MCF 10A (cell line): ENCODE data around the gene TTLL5. TPM values are rescaled to one million over a fixed set of nuclear protein-coding genes. Genes with fewer than 3 reads are reported as not detected.

Experiments used
- BruUV-seq: library from RNA; stranded (reverse); fragments of 400-500 nt; replicated peaks from 2 replicates; lab custom pipeline; 2021; lab: Mats Ljungman, UMichigan
- CTCF ChIA-PET: fragments of 300-600 bp; sonication (Branson Sonifier 250); formaldehyde crosslinking; extraction: SDS; loops from one replicate; lab custom pipeline; 2021; ENCODE audit warnings: antibody characterized with exemption, inconsistent platforms; lab: Yijun Ruan, JAX
- POLR2A ChIA-PET: fragments of 300-600, 350-650 bp; sonication (Branson Sonifier 250); formaldehyde crosslinking; extraction: SDS; loops from one replicate; lab custom pipeline; 2020; ENCODE audit warnings: antibody characterized with exemption, inconsistent platforms; lab: Yijun Ruan, JAX
- DNase-seq: peaks from one replicate; pipeline ENCODE4 v3.0.0-alpha.2; 2018; ENCODE audit not compliant: unreplicated experiment
- H3K27ac Mint-ChIP-seq: one replicate; pipeline ENCODE4 v1.8.0; 2022; ENCODE audit warnings: mild to moderate bottlenecking, low read depth, mixed read lengths; ENCODE audit not compliant: unreplicated experiment
- H3K27me3 Mint-ChIP-seq: one replicate; pipeline ENCODE4 v1.8.0; 2022; ENCODE audit warnings: mixed read lengths; ENCODE audit not compliant: insufficient read depth, unreplicated experiment
- H3K36me3 Mint-ChIP-seq: one replicate; pipeline ENCODE4 v1.8.0; 2022; ENCODE audit warnings: mild to moderate bottlenecking, moderate library complexity, mixed read lengths; ENCODE audit not compliant: insufficient read depth, unreplicated experiment
- H3K4me1 Mint-ChIP-seq: one replicate; pipeline ENCODE4 v1.8.0; 2022; ENCODE audit warnings: mixed read lengths; ENCODE audit not compliant: insufficient read depth, unreplicated experiment
- H3K4me3 Mint-ChIP-seq: one replicate; pipeline ENCODE4 v1.8.0; 2022; ENCODE audit warnings: mild to moderate bottlenecking, moderate library complexity, mixed read lengths; ENCODE audit not compliant: unreplicated experiment
- H3K9me3 Mint-ChIP-seq: one replicate; pipeline ENCODE4 v1.8.0; 2022; ENCODE audit warnings: mixed read lengths; ENCODE audit not compliant: unreplicated experiment
- CTCF ChIP-seq: fragments of 200-600 bp; IDR thresholded peaks from one replicate; pipeline ENCODE4 v1.8.0; 2022; ENCODE audit warnings: antibody characterized with exemption, mild to moderate bottlenecking; ENCODE audit not compliant: unreplicated experiment
- intact Hi-C: fragments of 100-400 bp; cut with micrococcal nuclease; formaldehyde crosslinking; loops from 2 replicates; pipeline ENCODE4 v1.14.1; 2022
- total RNA-seq: library from RNA; stranded (reverse); gene quantifications from 2 replicates; pipeline ENCODE4 v1.2.3, GENCODE V29; 2022

The TTLL5 gene
- total RNA-seq, 1 experiment from 2014 or later: 31.7 TPM

- ChIA-PET POLR2A (interaction anchor here (0.6 to 1.8 kb wide), 8 partner anchors 9 to 198 kb away, joined by 3 to 30 read pairs (median 4); partner anchors contain the start of gene TGFB3), CTCF (interaction anchor here (0.5 to 7.4 kb wide), 35 partner anchors 9 to 534 kb away, joined by 3 to 154 read pairs (median 5); partner anchors contain the start of genes IFT43 and TGFB3)
- no peak overlapping the region for H3K4me3 Mint-ChIP-seq
- no peaks in the 10 kb centered on the region for H3K9me3 Mint-ChIP-seq
- intact Hi-C loops: loop anchor here (1.0 to 10.0 kb wide), 3 partner anchors 76 to 194 kb away; no protein-coding TSS in a partner anchor
- no peaks in the 10 kb centered on the region for H3K27me3 Mint-ChIP-seq
- peak; percentile 70 for TF ChIP-seq CTCF
- no TSS peak for BruUV-seq
- H3K36me3 Mint-ChIP-seq: peaks cover 6% of the 10 kb centered on the region
- peak; percentile 69 for DNase-seq
- H3K27ac Mint-ChIP-seq: no peak overlapping the region
- peaks cover 11% of the 10 kb centered on the region for H3K4me1 Mint-ChIP-seq
These were observed 245.7 kb downstream of the TTLL5 start for GRCh38 chr14:75906680-75907280.

- Mint-ChIP-seq H3K4me3 (no peak overlapping the region), H3K27me3 (no peaks in the 10 kb centered on the region), H3K9me3 (no peaks in the 10 kb centered on the region), H3K36me3 (peaks cover 6% of the 10 kb centered on the region), H3K4me1 (peaks cover 11% of the 10 kb centered on the region), H3K27ac (no peak overlapping the region)
- CTCF ChIA-PET: interaction anchor here (0.5 to 7.4 kb wide), 16 partner anchors 10 to 203 kb away, joined by 3 to 154 read pairs (median 4); partner anchors contain the start of gene TGFB3
- DNase-seq: no peak
- intact Hi-C loops: loop anchor here (5.0 to 10.0 kb wide), 2 partner anchors 113 to 196 kb away; no protein-coding TSS in a partner anchor
- POLR2A ChIA-PET: interaction anchor here (0.8 to 1.8 kb wide), 4 partner anchors 10 to 199 kb away, joined by 3 to 30 read pairs (median 5); partner anchors contain the start of gene TGFB3
- no peak for TF ChIP-seq CTCF
- no TSS peak for BruUV-seq
These were observed 246.8 kb downstream of the TTLL5 start for GRCh38 chr14:75907756-75908359.

GRCh38 chr14:75909630-75910029 lies 248.6 kb downstream of the TTLL5 start:
- Mint-ChIP-seq H3K27ac (no peak overlapping the region), H3K9me3 (no peaks in the 10 kb centered on the region), H3K27me3 (no peaks in the 10 kb centered on the region), H3K4me3 (no peak overlapping the region), H3K4me1 (peaks cover 11% of the 10 kb centered on the region), H3K36me3 (no peaks in the 10 kb centered on the region)
- TF ChIP-seq CTCF: no peak
- ChIA-PET CTCF (interaction anchor here (3.6 to 7.4 kb wide), 3 partner anchors 9 to 199 kb away, joined by 18 to 154 read pairs (median 55); partner anchors contain the start of gene TGFB3), POLR2A (interaction anchor here (0.9 kb wide), 1 partner anchor 66 kb away, joined by 3 read pairs; no protein-coding TSS in a partner anchor)
- no TSS peak for BruUV-seq
- intact Hi-C loops: loop anchor here (5.0 to 10.0 kb wide), 2 partner anchors 115 to 197 kb away; no protein-coding TSS in a partner anchor
- DNase-seq: no peak

- DNase-seq: no peak
- intact Hi-C loops: no loop called here
- BruUV-seq: no TSS peak
- Mint-ChIP-seq H3K4me1 (peaks cover 11% of the 10 kb centered on the region), H3K27ac (no peak overlapping the region), H3K9me3 (no peaks in the 10 kb centered on the region), H3K27me3 (no peaks in the 10 kb centered on the region), H3K4me3 (no peak overlapping the region), H3K36me3 (no peaks in the 10 kb centered on the region)
- TF ChIP-seq CTCF: no peak
- ChIA-PET POLR2A (interaction anchor here (0.9 to 1.0 kb wide), 2 partner anchors 58 to 66 kb away, joined by 3 read pairs; no protein-coding TSS in a partner anchor), CTCF (interaction anchor here (0.6 to 7.4 kb wide), 3 partner anchors 68 to 200 kb away, joined by 3 to 154 read pairs (median 55); partner anchors contain the start of gene TGFB3)
These were observed 249.0 kb downstream of the TTLL5 start for GRCh38 chr14:75910048-75910447.
